Mesothelial cell of epicardium (in vitro differentiated cells): Measurements from ENCODE around the gene AGL. TPM values are rescaled to one million over a fixed set of nuclear protein-coding genes. Genes with fewer than 3 reads are reported as not detected.

Experiments used
- DNase-seq, 2 experiments: peaks; one replicate each; pipeline ENCODE4 v3.0.0; 2021; ENCODE audit warnings: low spot score in 2 of 2; ENCODE audit not compliant: unreplicated experiment in 2 of 2
- H3K27ac Mint-ChIP-seq: 2 replicates; pipeline ENCODE4 v1.8.0; 2021; ENCODE audit warnings: mixed read lengths
- H3K27me3 Mint-ChIP-seq: 2 replicates; pipeline ENCODE4 v1.8.0; 2021; ENCODE audit warnings: low read depth, mixed read lengths
- H3K36me3 Mint-ChIP-seq: 2 replicates; pipeline ENCODE4 v1.8.0; 2021; ENCODE audit warnings: mixed read lengths
- H3K4me1 Mint-ChIP-seq: 2 replicates; pipeline ENCODE4 v1.8.0; 2021; ENCODE audit warnings: mixed read lengths
- H3K4me3 Mint-ChIP-seq: 2 replicates; pipeline ENCODE4 v1.8.0; 2021; ENCODE audit warnings: mild to moderate bottlenecking, moderate library complexity, mixed read lengths
- H3K9me3 Mint-ChIP-seq: 2 replicates; pipeline ENCODE4 v1.8.0; 2021; ENCODE audit warnings: mixed read lengths
- total RNA-seq: library from RNA; stranded (reverse); gene quantifications from 3 replicates; pipeline ENCODE4 v1.2.1, GENCODE V29; 2021
- TF ChIP-seq, protein P1 (sequence below): fragments of 200-600 bp; sonication (generic); IDR thresholded peaks from one replicate; pipeline ENCODE4 v1.5.0; 2021; ENCODE audit warnings: antibody characterized with exemption; ENCODE audit not compliant: unreplicated experiment

AGL gene
- total RNA-seq, 1 donor from 2014 or later, result 27.1 TPM

DNA sequence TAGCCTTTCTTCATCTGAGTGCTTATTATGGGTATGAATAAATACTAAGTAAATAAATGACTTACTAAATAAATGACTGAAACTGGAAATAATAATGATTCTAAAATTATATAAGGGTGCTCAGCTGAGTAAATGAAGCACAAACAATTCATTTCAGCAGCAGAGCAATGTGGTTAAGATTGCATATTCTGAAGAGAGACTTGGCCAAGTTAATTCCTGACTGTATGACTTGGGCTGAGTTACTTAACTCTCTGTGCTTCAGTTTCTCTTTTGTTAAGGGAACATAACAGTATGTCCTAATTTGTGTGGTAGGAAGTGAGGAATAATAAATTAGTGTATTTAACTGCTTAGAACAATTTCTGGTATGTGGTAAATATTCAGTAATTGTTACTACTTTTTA, 19.1 kb downstream of the AGL start:
- no peaks in the 10 kb centered on the region for H3K4me1 Mint-ChIP-seq
- H3K27me3 Mint-ChIP-seq, result no peaks in the 10 kb centered on the region
- no peak overlapping the region for H3K27ac Mint-ChIP-seq
- H3K36me3 Mint-ChIP-seq, result peaks cover 9% of the 10 kb centered on the region
- no peaks in the 10 kb centered on the region for H3K9me3 Mint-ChIP-seq
- H3K4me3 Mint-ChIP-seq, result no peak overlapping the region
- TF ChIP-seq, protein P1, sequence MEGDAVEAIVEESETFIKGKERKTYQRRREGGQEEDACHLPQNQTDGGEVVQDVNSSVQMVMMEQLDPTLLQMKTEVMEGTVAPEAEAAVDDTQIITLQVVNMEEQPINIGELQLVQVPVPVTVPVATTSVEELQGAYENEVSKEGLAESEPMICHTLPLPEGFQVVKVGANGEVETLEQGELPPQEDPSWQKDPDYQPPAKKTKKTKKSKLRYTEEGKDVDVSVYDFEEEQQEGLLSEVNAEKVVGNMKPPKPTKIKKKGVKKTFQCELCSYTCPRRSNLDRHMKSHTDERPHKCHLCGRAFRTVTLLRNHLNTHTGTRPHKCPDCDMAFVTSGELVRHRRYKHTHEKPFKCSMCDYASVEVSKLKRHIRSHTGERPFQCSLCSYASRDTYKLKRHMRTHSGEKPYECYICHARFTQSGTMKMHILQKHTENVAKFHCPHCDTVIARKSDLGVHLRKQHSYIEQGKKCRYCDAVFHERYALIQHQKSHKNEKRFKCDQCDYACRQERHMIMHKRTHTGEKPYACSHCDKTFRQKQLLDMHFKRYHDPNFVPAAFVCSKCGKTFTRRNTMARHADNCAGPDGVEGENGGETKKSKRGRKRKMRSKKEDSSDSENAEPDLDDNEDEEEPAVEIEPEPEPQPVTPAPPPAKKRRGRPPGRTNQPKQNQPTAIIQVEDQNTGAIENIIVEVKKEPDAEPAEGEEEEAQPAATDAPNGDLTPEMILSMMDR, result no peak
- no peak for DNase-seq

DNA sequence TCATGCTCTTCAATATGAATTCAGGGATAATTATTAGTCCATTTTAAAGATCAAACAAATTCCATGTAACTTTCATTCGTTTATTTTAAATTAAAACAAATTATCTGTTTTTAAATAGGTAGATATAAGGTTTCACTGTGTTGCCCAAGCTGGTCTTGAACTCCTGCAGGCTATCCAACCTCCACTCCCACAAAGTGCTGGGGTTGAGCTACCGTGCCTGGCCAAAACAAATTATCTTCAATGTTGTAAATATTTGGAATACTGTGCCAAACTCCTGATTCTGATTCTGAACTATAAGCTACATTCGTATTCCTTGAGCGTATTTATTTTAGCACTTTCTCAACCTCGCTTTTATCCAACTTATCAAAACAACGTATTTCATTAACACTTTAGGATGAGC, 19.6 kb downstream of the AGL start:
- DNase-seq, result no peak
- Mint-ChIP-seq H3K36me3 (peaks cover 7% of the 10 kb centered on the region), H3K4me3 (no peak overlapping the region), H3K27me3 (no peaks in the 10 kb centered on the region), H3K4me1 (no peaks in the 10 kb centered on the region), H3K27ac (no peak overlapping the region), H3K9me3 (no peaks in the 10 kb centered on the region)
- TF ChIP-seq, protein P1, result no peak

DNA sequence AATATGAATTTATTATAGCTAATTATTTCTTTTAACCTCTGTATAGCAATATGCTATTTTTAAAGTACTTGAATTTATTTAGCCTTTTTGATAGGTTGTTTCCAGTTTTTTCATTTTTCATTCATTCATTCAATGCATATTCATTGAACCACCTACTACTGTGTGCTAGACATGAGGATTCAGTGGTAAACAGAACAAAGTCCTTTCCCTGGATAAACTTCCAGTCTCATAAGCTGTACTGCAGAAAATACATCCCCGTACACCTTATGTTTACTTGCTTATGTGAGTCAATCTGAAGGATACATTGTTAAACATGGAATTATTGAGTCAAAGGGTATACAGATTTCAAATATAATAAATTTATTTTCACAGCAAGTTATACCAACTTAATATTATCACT, 21.9 kb downstream of the AGL start:
- H3K27ac Mint-ChIP-seq, result no peak overlapping the region
- H3K9me3 Mint-ChIP-seq, result no peaks in the 10 kb centered on the region
- no peak overlapping the region for H3K4me3 Mint-ChIP-seq
- H3K27me3 Mint-ChIP-seq, result no peaks in the 10 kb centered on the region
- TF ChIP-seq, protein P1, result no peak
- no peaks in the 10 kb centered on the region for H3K4me1 Mint-ChIP-seq
- H3K36me3 Mint-ChIP-seq, result peaks cover 12% of the 10 kb centered on the region
- DNase-seq, result no peak

DNA sequence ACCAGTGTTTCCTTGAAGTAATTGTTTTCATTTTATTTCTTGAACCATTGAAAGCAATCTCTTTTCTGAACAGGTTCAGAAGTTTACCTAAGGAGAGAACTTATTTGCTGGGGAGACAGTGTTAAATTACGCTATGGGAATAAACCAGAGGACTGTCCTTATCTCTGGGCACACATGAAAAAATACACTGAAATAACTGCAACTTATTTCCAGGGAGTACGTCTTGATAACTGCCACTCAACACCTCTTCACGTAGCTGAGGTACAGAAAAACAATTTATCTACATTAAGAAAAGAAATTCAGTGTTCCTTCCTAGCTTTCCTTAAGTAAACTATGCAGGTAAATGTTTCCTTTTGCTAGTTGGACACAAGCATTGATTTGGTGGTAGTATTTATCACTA, 27.4 kb downstream of the AGL start:
- no peaks in the 10 kb centered on the region for H3K27me3 Mint-ChIP-seq
- peaks cover 14% of the 10 kb centered on the region for H3K36me3 Mint-ChIP-seq
- H3K4me1 Mint-ChIP-seq, result no peaks in the 10 kb centered on the region
- H3K4me3 Mint-ChIP-seq, result no peak overlapping the region
- H3K9me3 Mint-ChIP-seq, result no peaks in the 10 kb centered on the region
- TF ChIP-seq, protein P1, result no peak
- no peak for DNase-seq
- no peak overlapping the region for H3K27ac Mint-ChIP-seq

DNA sequence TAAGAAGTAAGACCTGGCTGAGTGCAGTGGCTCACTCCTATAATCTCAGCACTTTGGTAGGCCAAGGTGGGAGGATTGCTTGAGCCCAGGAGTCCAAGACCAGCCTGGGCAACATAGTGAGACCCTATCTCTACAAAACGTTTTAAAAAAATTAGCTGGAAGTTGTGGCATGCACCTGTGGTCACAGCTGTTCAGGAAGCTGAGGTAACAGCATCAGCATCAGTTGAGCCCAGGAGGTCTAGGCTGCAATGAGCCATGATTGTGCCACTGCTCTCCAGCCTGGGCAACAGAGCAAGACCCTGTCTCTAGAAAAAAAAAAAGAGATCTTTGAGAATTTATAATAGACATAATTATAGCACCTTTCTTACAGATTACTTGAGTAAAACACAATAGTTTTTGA, 36.0 kb downstream of the AGL start:
- DNase-seq, result no peak
- Mint-ChIP-seq H3K36me3 (peaks cover 36% of the 10 kb centered on the region), H3K4me3 (no peak overlapping the region), H3K9me3 (no peaks in the 10 kb centered on the region), H3K4me1 (no peaks in the 10 kb centered on the region), H3K27ac (no peak overlapping the region), H3K27me3 (no peaks in the 10 kb centered on the region)
- TF ChIP-seq, protein P1, result no peak

DNA sequence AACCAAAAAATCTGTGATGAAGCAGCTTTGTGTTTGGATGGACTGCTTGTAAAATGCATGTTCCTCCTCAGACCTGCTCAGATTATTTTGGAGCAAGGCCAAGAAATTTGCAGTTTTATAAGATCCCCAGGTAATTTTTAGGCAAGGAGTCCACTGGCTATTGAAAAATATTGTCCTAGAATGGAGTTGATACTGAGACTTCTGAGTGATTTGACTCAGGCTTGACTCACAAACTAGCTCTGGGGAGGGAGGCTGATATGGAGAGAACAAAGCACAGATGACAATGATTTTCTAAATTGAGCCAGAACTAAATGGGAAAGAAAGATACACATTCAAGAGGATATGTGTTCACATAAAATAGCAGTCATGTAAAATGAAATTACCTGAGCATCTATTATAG, 36.7 kb downstream of the AGL start:
- peaks cover 36% of the 10 kb centered on the region for H3K36me3 Mint-ChIP-seq
- H3K4me3 Mint-ChIP-seq, result no peak overlapping the region
- no peaks in the 10 kb centered on the region for H3K27me3 Mint-ChIP-seq
- TF ChIP-seq, protein P1, result no peak
- no peaks in the 10 kb centered on the region for H3K4me1 Mint-ChIP-seq
- H3K9me3 Mint-ChIP-seq, result no peaks in the 10 kb centered on the region
- no peak for DNase-seq
- no peak overlapping the region for H3K27ac Mint-ChIP-seq
